NCI-H1417 (cell line): Measurements from ENCODE around the gene CLCN1.

Experiments used
- DNase-seq, 3 experiments: peaks; one replicate each; lab custom pipeline; 2025; lab: John Stamatoyannopoulos, UW

CLCN1 gene

GRCh38 chr7:143334244-143334643 is 18.3 kb downstream of the CLCN1 start:
- no peak for DNase-seq

GRCh38 chr7:143337216-143337615 is 21.3 kb downstream of the CLCN1 start:
- no peak for DNase-seq

GRCh38 chr7:143341842-143342241 is 25.9 kb downstream of the CLCN1 start:
- DNase-seq, result no peak

GRCh38 chr7:143343596-143343995 is 27.7 kb downstream of the CLCN1 start:
- no peak for DNase-seq

GRCh38 chr7:143345428-143345900 is 29.6 kb downstream of the CLCN1 start:
- DNase-seq, result peak in 1 of 3 experiments; percentile 31

GRCh38 chr7:143346018-143346417 is 30.1 kb downstream of the CLCN1 start:
- no peak for DNase-seq

GRCh38 chr7:143347950-143348349 is 32.0 kb downstream of the CLCN1 start:
- no peak for DNase-seq

GRCh38 chr7:143351060-143351459 is 35.1 kb downstream of the CLCN1 start:
- no peak for DNase-seq

GRCh38 chr7:143351574-143351973 is 35.7 kb downstream of the CLCN1 start:
- no peak for DNase-seq

- no peak for DNase-seq
Measured at GRCh38 chr7:143352531-143353002, 36.7 kb downstream of the CLCN1 start.

- no peak for DNase-seq
Measured at GRCh38 chr7:143354376-143354775, 38.5 kb downstream of the CLCN1 start.

GRCh38 chr7:143354965-143355364 is 39.1 kb downstream of the CLCN1 start:
- DNase-seq, result no peak

- no peak for DNase-seq
Measured at GRCh38 chr7:143355450-143356385, 39.8 kb downstream of the CLCN1 start.

GRCh38 chr7:143356414-143357050 is 40.6 kb downstream of the CLCN1 start:
- DNase-seq, result no peak

- no peak for DNase-seq
Measured at GRCh38 chr7:143358626-143359025, 42.7 kb downstream of the CLCN1 start.

- DNase-seq, result no peak
Measured at GRCh38 chr7:143359771-143360353, 44.0 kb downstream of the CLCN1 start.

GRCh38 chr7:143360788-143361551 is 45.1 kb downstream of the CLCN1 start:
- DNase-seq, result peak in 2 of 3 experiments; percentile 88 to 94

GRCh38 chr7:143361552-143362130 is 45.7 kb downstream of the CLCN1 start:
- peak in 2 of 3 experiments; percentile 88 to 94 for DNase-seq

GRCh38 chr7:143362131-143363015 is 46.5 kb downstream of the CLCN1 start, which contains the start of gene FAM131B:
TSS of gene FAM131B (minus strand) at chr7:143362713. CDS start at chr7:143362603, 110 bp downstream.
- peak in 2 of 3 experiments; percentile 78 to 84 for DNase-seq
